Measurements from ENCODE around the gene ARGLU1.

The ARGLU1 gene

GRCh38 chr13:106550570-106551135 is 17.3 kb downstream of the ARGLU1 start:
- Histone ChIP-seq H3K4me1 (ENCODE audit: control insufficient read depth, insufficient read depth, low read length) (no peaks in the 10 kb centered on the region), H3K9me3 (ENCODE audit: control insufficient read depth, low read length) (no peaks in the 10 kb centered on the region), H3K36me3 (ENCODE audit: control insufficient read depth, insufficient read depth, low read length) (peaks cover 25% of the 10 kb centered on the region), H3K27ac (ENCODE audit: insufficient read depth, low read depth, low read length, poor library complexity, severe bottlenecking) (no peak overlapping the region), H3K27me3 (ENCODE audit: control insufficient read depth, insufficient read depth, low read length, poor library complexity, severe bottlenecking) (no peaks in the 10 kb centered on the region), H3K4me3 (ENCODE audit: insufficient read depth, low read depth, low read length) (no peak overlapping the region)
- whole genome bisulfite sequencing, 2 experiments = 94 to 95% methylated on average over 4 of the region's 4 CpGs

- no peaks in the 10 kb centered on the region for H3K9me3 ChIP-seq (ENCODE audit: control insufficient read depth, low read length)
- no peaks in the 10 kb centered on the region for H3K27me3 ChIP-seq (ENCODE audit: control insufficient read depth, insufficient read depth, low read length, poor library complexity, severe bottlenecking)
- 94 to 96% methylated on average over 2 to 3 of the region's 3 CpGs for WGBS, 2 experiments
- H3K4me1 ChIP-seq (ENCODE audit: control insufficient read depth, insufficient read depth, low read length) = no peaks in the 10 kb centered on the region
- H3K27ac ChIP-seq (ENCODE audit: insufficient read depth, low read depth, low read length, poor library complexity, severe bottlenecking) = no peak overlapping the region
- no peak overlapping the region for H3K4me3 ChIP-seq (ENCODE audit: insufficient read depth, low read depth, low read length)
- H3K36me3 ChIP-seq (ENCODE audit: control insufficient read depth, insufficient read depth, low read length) = peaks cover 17% of the 10 kb centered on the region
These were observed 19.8 kb downstream of the ARGLU1 start for GRCh38 chr13:106548064-106548696.

GRCh38 chr13:106541826-106542225 is 26.1 kb downstream of the ARGLU1 start:
- no peak overlapping the region for H3K27ac ChIP-seq (ENCODE audit: insufficient read depth, low read depth, low read length, poor library complexity, severe bottlenecking)
- peaks cover 18% of the 10 kb centered on the region for H3K36me3 ChIP-seq (ENCODE audit: control insufficient read depth, insufficient read depth, low read length)
- no peak overlapping the region for H3K4me3 ChIP-seq (ENCODE audit: insufficient read depth, low read depth, low read length)
- no peaks in the 10 kb centered on the region for H3K27me3 ChIP-seq (ENCODE audit: control insufficient read depth, insufficient read depth, low read length, poor library complexity, severe bottlenecking)
- 100% methylated on average over 1 of the region's 1 CpG for WGBS, 2 experiments
- no peaks in the 10 kb centered on the region for H3K4me1 ChIP-seq (ENCODE audit: control insufficient read depth, insufficient read depth, low read length)
- H3K9me3 ChIP-seq (ENCODE audit: control insufficient read depth, low read length) = no peaks in the 10 kb centered on the region

- H3K9me3 ChIP-seq (ENCODE audit: control insufficient read depth, low read length) = no peaks in the 10 kb centered on the region
- no peaks in the 10 kb centered on the region for H3K4me1 ChIP-seq (ENCODE audit: control insufficient read depth, insufficient read depth, low read length)
- H3K27ac ChIP-seq (ENCODE audit: insufficient read depth, low read depth, low read length, poor library complexity, severe bottlenecking) = peak overlapping the region; percentile 29
- peaks cover 18% of the 10 kb centered on the region for H3K36me3 ChIP-seq (ENCODE audit: control insufficient read depth, insufficient read depth, low read length)
- WGBS, 2 experiments = 94 to 96% methylated on average over 4 of the region's 4 CpGs
- no peak overlapping the region for H3K4me3 ChIP-seq (ENCODE audit: insufficient read depth, low read depth, low read length)
- no peaks in the 10 kb centered on the region for H3K27me3 ChIP-seq (ENCODE audit: control insufficient read depth, insufficient read depth, low read length, poor library complexity, severe bottlenecking)
These were observed 27.3 kb downstream of the ARGLU1 start for GRCh38 chr13:106540613-106541012.

- 71 to 86% methylated on average over 3 of the region's 3 CpGs for whole genome bisulfite sequencing, 2 experiments
These were observed 30.4 kb downstream of the ARGLU1 start for GRCh38 chr13:106537521-106537920.

GRCh38 chr13:106536244-106537034 is 31.5 kb downstream of the ARGLU1 start:
- Histone ChIP-seq H3K36me3 (ENCODE audit: control insufficient read depth, insufficient read depth, low read length) (peaks cover 10% of the 10 kb centered on the region), H3K27me3 (ENCODE audit: control insufficient read depth, insufficient read depth, low read length, poor library complexity, severe bottlenecking) (no peaks in the 10 kb centered on the region), H3K27ac (ENCODE audit: insufficient read depth, low read depth, low read length, poor library complexity, severe bottlenecking) (no peak overlapping the region), H3K9me3 (ENCODE audit: control insufficient read depth, low read length) (no peaks in the 10 kb centered on the region), H3K4me3 (ENCODE audit: insufficient read depth, low read depth, low read length) (peak overlapping the region; percentile 97), H3K4me1 (ENCODE audit: control insufficient read depth, insufficient read depth, low read length) (no peaks in the 10 kb centered on the region)
- WGBS, 2 experiments = 5 to 8% methylated on average over 47 to 50 of the region's 50 CpGs

More at GRCh38 chr13:106537521-106537920, 30.4 kb downstream of the ARGLU1 start:
- no peaks in the 10 kb centered on the region for H3K4me1 ChIP-seq (ENCODE audit: control insufficient read depth, insufficient read depth, low read length)
- H3K4me3 ChIP-seq (ENCODE audit: insufficient read depth, low read depth, low read length) = no peak overlapping the region
- H3K36me3 ChIP-seq (ENCODE audit: control insufficient read depth, insufficient read depth, low read length) = peaks cover 10% of the 10 kb centered on the region
- H3K9me3 ChIP-seq (ENCODE audit: control insufficient read depth, low read length) = no peaks in the 10 kb centered on the region
- H3K27me3 ChIP-seq (ENCODE audit: control insufficient read depth, insufficient read depth, low read length, poor library complexity, severe bottlenecking) = no peaks in the 10 kb centered on the region
- H3K27ac ChIP-seq (ENCODE audit: insufficient read depth, low read depth, low read length, poor library complexity, severe bottlenecking) = no peak overlapping the region

GRCh38 chr13:106535552-106536243 is 32.2 kb downstream of the ARGLU1 start, which contains the start of gene EFNB2:
EFNB2 (minus strand) TSS chr13:106535662; CDS start chr13:106534964, 698 bp downstream.
- H3K36me3 ChIP-seq (ENCODE audit: control insufficient read depth, insufficient read depth, low read length) = peaks cover 2% of the 10 kb centered on the region
- H3K4me3 ChIP-seq (ENCODE audit: insufficient read depth, low read depth, low read length) = peak within 1 kb of the TSS; percentile 97
- peaks cover 5% of the 10 kb centered on the region for H3K4me1 ChIP-seq (ENCODE audit: control insufficient read depth, insufficient read depth, low read length)
- H3K27ac ChIP-seq (ENCODE audit: insufficient read depth, low read depth, low read length, poor library complexity, severe bottlenecking) = peak within 1 kb of the TSS; percentile 3
- no peaks in the 10 kb centered on the region for H3K9me3 ChIP-seq (ENCODE audit: control insufficient read depth, low read length)
- no peaks in the 10 kb centered on the region for H3K27me3 ChIP-seq (ENCODE audit: control insufficient read depth, insufficient read depth, low read length, poor library complexity, severe bottlenecking)
- 0% methylated on average over 102 of the region's 102 CpGs for WGBS, 2 experiments

- no peaks in the 10 kb centered on the region for H3K9me3 ChIP-seq (ENCODE audit: control insufficient read depth, low read length)
- 0% methylated on average over 121 of the region's 121 CpGs for WGBS, 2 experiments
- H3K36me3 ChIP-seq (ENCODE audit: control insufficient read depth, insufficient read depth, low read length) = no peaks in the 10 kb centered on the region
- no peaks in the 10 kb centered on the region for H3K27me3 ChIP-seq (ENCODE audit: control insufficient read depth, insufficient read depth, low read length, poor library complexity, severe bottlenecking)
- peak overlapping the region; percentile 97 for H3K4me3 ChIP-seq (ENCODE audit: insufficient read depth, low read depth, low read length)
- peaks cover 12% of the 10 kb centered on the region for H3K4me1 ChIP-seq (ENCODE audit: control insufficient read depth, insufficient read depth, low read length)
- no peak overlapping the region for H3K27ac ChIP-seq (ENCODE audit: insufficient read depth, low read depth, low read length, poor library complexity, severe bottlenecking)
These were observed 33.0 kb downstream of the ARGLU1 start for GRCh38 chr13:106534639-106535551.

GRCh38 chr13:106533943-106534638 is 33.8 kb downstream of the ARGLU1 start:
- Histone ChIP-seq H3K36me3 (ENCODE audit: control insufficient read depth, insufficient read depth, low read length) (no peaks in the 10 kb centered on the region), H3K4me1 (ENCODE audit: control insufficient read depth, insufficient read depth, low read length) (peaks cover 20% of the 10 kb centered on the region), H3K4me3 (ENCODE audit: insufficient read depth, low read depth, low read length) (peak overlapping the region; percentile 97), H3K27me3 (ENCODE audit: control insufficient read depth, insufficient read depth, low read length, poor library complexity, severe bottlenecking) (no peaks in the 10 kb centered on the region), H3K27ac (ENCODE audit: insufficient read depth, low read depth, low read length, poor library complexity, severe bottlenecking) (no peak overlapping the region), H3K9me3 (ENCODE audit: control insufficient read depth, low read length) (no peaks in the 10 kb centered on the region)
- 0% methylated on average over 66 of the region's 66 CpGs for WGBS, 2 experiments
